Brain microvascular endothelial cell (primary cell): ENCODE results near the gene SCGB3A1.

Experiments used
- DNase-seq: peaks from one replicate; pipeline ENCODE4 v3.0.0-alpha.2; 2020
- H3K27ac ChIP-seq: fragments of 250-450 bp; sonication (Bioruptor Pico); 2 replicates; pipeline ENCODE4 v1.5.1; 2020; ENCODE audit warnings: mild to moderate bottlenecking, moderate library complexity
- H3K27me3 ChIP-seq: fragments of 250-450 bp; sonication (Bioruptor Pico); replicated peaks from 2 replicates; pipeline ENCODE4 v1.5.1; 2020; ENCODE audit warnings: mild to moderate bottlenecking
- H3K36me3 ChIP-seq: fragments of 250-450 bp; sonication (Bioruptor Pico); replicated peaks from 2 replicates; pipeline ENCODE4 v1.5.1; 2020; ENCODE audit warnings: mild to moderate bottlenecking
- H3K4me3 ChIP-seq: 2 replicates; pipeline ENCODE4 v1.5.1; 2011; ENCODE audit warnings: low read depth, mild to moderate bottlenecking, control low read depth, low read length, moderate library complexity
- CTCF ChIP-seq: IDR thresholded peaks from 2 replicates; pipeline ENCODE4 v1.5.1; 2011; ENCODE audit warnings: low read depth, mild to moderate bottlenecking, moderate library complexity, low read length, control low read depth, inconsistent platforms; ENCODE audit errors: missing control alignments
- in situ Hi-C: cut with HindIII; loops from 2 replicates; pipeline ENCODE4 v1.10.0; 2017; ENCODE audit warnings: low sequenced_read_pairs, low pct_ligation_motif_present

SCGB3A1 gene

GRCh38 chr5:180623411-180623834 lies 32.1 kb upstream of the SCGB3A1 start:
- TF ChIP-seq CTCF: no peak
- Histone ChIP-seq H3K4me3 (no peak overlapping the region), H3K36me3 (no peaks in the 10 kb centered on the region), H3K27me3 (no peaks in the 10 kb centered on the region), H3K27ac (no peak overlapping the region)
- in situ Hi-C loops: no loop called here
- no peak for DNase-seq

- DNase-seq: no peak
- TF ChIP-seq CTCF: no peak
- in situ Hi-C loops: no loop called here
- Histone ChIP-seq H3K27me3 (no peaks in the 10 kb centered on the region), H3K4me3 (no peak overlapping the region), H3K36me3 (no peaks in the 10 kb centered on the region), H3K27ac (no peak overlapping the region)
Measured at GRCh38 chr5:180622910-180623309, 31.6 kb upstream of the SCGB3A1 start.

- H3K27ac ChIP-seq: no peak overlapping the region
- no peaks in the 10 kb centered on the region for H3K27me3 ChIP-seq
- in situ Hi-C loops: no loop called here
- DNase-seq: no peak
- no peaks in the 10 kb centered on the region for H3K36me3 ChIP-seq
- H3K4me3 ChIP-seq: no peak overlapping the region
- no peak for TF ChIP-seq CTCF
Measured at GRCh38 chr5:180621311-180621710, 30.0 kb upstream of the SCGB3A1 start.

- no peak overlapping the region for H3K27ac ChIP-seq
- DNase-seq: no peak
- no peaks in the 10 kb centered on the region for H3K36me3 ChIP-seq
- H3K27me3 ChIP-seq: no peaks in the 10 kb centered on the region
- TF ChIP-seq CTCF: no peak
- no peak overlapping the region for H3K4me3 ChIP-seq
- in situ Hi-C loops: no loop called here
Measured at GRCh38 chr5:180620014-180620413, 28.7 kb upstream of the SCGB3A1 start.

GRCh38 chr5:180619563-180619915 lies 28.2 kb upstream of the SCGB3A1 start:
- TF ChIP-seq CTCF: no peak
- Histone ChIP-seq H3K36me3 (no peaks in the 10 kb centered on the region), H3K27me3 (no peaks in the 10 kb centered on the region), H3K27ac (no peak overlapping the region), H3K4me3 (no peak overlapping the region)
- no peak for DNase-seq
- in situ Hi-C loops: no loop called here

GRCh38 chr5:180618829-180619562 lies 27.7 kb upstream of the SCGB3A1 start:
- H3K27me3 ChIP-seq: no peaks in the 10 kb centered on the region
- in situ Hi-C loops: no loop called here
- peak; percentile 51 for TF ChIP-seq CTCF
- H3K4me3 ChIP-seq: peak overlapping the region; percentile 29
- H3K27ac ChIP-seq: no peak overlapping the region
- H3K36me3 ChIP-seq: no peaks in the 10 kb centered on the region
- DNase-seq: peak; percentile 39
